Measurements from ENCODE around the gene RMI2.
A peak's percentile ranks its signal among the peaks of the same experiment; 100 is the strongest.
"Not testable (repeated sequence)": the region's sequence is repeated elsewhere in the genome, so short reads cannot be mapped to it uniquely, and the experiment has no call there.

The RMI2 gene

DNA sequence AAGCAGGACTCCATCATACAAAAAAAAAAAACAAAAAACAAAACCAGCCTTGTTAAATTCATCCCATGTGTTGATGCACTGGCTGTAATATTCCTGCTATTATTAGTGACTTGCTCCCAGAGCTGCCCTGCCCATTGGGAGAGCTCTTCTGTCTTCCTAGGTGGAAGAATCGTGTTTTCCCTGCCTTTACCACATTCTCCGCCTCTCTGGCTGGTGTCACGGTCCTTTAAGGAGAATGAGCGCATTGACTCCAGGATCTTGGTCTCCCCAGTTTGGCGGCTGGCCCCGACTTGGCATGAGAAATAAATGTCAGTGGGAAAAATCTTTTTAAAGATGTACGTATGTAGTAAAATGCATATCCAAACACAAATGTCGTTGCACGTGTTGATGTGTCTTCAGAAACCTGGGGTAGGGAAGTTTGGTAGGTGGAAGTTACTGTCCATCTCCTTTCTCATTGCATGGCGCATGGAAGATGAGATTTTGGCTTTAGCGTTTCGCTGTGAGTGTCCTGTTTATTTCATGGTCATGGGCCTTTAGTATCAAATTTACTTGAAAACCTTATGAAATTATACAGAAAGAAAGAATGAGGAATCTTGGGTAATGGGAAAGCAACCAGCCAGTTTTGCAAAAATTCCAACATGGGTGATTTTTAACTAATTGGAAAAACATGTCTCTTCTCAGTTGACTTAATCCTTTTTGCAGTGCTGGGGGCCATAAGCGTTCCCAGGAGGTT lies 15.5 kb downstream of the RMI2 start:
- TF ChIP-seq, protein P1, sequence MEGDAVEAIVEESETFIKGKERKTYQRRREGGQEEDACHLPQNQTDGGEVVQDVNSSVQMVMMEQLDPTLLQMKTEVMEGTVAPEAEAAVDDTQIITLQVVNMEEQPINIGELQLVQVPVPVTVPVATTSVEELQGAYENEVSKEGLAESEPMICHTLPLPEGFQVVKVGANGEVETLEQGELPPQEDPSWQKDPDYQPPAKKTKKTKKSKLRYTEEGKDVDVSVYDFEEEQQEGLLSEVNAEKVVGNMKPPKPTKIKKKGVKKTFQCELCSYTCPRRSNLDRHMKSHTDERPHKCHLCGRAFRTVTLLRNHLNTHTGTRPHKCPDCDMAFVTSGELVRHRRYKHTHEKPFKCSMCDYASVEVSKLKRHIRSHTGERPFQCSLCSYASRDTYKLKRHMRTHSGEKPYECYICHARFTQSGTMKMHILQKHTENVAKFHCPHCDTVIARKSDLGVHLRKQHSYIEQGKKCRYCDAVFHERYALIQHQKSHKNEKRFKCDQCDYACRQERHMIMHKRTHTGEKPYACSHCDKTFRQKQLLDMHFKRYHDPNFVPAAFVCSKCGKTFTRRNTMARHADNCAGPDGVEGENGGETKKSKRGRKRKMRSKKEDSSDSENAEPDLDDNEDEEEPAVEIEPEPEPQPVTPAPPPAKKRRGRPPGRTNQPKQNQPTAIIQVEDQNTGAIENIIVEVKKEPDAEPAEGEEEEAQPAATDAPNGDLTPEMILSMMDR (IDR thresholded peaks at IDR 0.05; ENCODE audit: extremely low read depth, insufficient read depth, missing control alignments) = no peak
- DNase-seq (ENCODE audit: low spot score) = no peak
- in situ Hi-C loops (cut with MboI; ENCODE audit: low pct_unique_long_range_greater_than_20kb, low sequenced_read_pairs, unreplicated experiment) = no loop called here

DNA sequence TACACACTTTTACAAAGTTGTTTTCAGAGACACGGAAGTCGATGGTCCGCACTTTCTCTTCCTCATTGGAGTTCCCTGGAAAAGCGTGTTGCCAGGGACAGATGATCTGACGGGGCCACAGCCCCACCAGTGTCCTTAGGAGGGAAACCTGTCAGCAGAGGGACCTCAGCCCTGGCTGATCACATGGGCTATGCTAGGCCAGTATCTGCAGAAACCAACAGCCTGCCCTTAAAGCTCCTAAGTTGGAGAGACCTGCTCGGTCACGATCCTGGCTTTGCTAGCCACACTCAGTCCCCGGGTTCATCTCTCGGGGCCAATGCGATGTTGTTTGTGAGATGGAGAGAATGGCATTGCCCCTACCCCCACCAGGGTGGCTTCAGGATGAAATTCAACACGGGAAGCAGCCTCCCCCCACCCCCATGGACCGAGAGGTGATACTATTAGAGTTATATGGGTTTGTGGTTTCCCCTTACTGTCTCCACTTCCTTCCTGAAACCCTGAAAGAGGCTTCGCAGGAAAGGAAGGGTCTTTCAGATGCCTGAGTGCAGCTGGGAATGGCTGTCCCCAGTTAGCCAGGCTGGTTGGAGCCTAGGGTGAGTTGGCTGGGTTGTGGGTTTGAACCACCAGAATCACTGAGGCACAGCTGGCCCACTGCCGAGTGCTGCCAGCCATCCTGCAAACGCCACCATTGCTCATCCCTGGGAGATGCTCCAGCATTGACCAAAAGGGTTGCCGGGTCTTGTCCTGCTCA lies 16.6 kb downstream of the RMI2 start:
- TF ChIP-seq, protein P1 (IDR thresholded peaks at IDR 0.05; ENCODE audit: extremely low read depth, insufficient read depth, missing control alignments) = no peak
- in situ Hi-C loops (cut with MboI; ENCODE audit: low pct_unique_long_range_greater_than_20kb, low sequenced_read_pairs, unreplicated experiment) = no loop called here
- peak; percentile 43 for DNase-seq (ENCODE audit: low spot score)

DNA sequence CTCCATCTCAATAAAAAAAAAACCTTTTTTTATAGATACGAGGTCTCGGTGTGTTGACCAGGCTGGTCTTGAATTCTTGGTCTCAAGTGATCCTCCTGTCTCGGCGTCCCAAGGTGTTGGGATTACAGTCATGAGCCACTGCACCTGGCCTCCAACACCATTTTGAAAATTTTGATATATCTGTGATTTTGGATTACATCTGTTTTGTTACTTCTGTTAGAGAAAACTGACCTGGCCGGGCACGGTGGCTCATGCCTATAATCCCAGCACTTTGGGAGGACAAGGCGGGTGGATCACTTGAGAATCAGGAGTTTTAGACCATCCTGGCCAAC lies 18.6 kb downstream of the RMI2 start:
- TF ChIP-seq, protein P1 (IDR thresholded peaks at IDR 0.05; ENCODE audit: extremely low read depth, insufficient read depth, missing control alignments) = no peak
- in situ Hi-C loops (cut with MboI; ENCODE audit: low pct_unique_long_range_greater_than_20kb, low sequenced_read_pairs, unreplicated experiment) = no loop called here
- DNase-seq (ENCODE audit: low spot score) = no peak

DNA sequence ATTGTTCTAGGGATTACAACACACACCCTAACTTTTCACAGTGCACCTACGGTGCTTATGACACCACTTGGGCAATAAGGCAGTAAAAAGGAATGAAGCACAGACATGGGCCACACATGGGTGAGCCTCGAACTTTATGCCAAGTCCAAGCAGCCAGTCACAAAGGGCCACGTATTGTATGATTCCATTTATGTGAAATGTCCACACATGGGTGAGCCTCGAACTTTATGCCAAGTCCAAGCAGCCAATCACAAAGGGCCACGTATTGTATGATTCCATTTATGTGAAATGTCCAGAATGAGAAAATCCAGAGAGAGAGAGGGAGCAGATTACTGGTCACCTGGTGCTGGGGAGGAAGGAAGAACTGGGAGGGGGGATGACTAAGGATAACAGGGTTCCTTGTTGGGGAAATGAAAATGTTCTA lies 22.2 kb downstream of the RMI2 start:
- in situ Hi-C loops (cut with MboI; ENCODE audit: low pct_unique_long_range_greater_than_20kb, low sequenced_read_pairs, unreplicated experiment) = no loop called here
- TF ChIP-seq, protein P1 (IDR thresholded peaks at IDR 0.05; ENCODE audit: extremely low read depth, insufficient read depth, missing control alignments) = no peak
- no peak for DNase-seq (ENCODE audit: low spot score)

DNA sequence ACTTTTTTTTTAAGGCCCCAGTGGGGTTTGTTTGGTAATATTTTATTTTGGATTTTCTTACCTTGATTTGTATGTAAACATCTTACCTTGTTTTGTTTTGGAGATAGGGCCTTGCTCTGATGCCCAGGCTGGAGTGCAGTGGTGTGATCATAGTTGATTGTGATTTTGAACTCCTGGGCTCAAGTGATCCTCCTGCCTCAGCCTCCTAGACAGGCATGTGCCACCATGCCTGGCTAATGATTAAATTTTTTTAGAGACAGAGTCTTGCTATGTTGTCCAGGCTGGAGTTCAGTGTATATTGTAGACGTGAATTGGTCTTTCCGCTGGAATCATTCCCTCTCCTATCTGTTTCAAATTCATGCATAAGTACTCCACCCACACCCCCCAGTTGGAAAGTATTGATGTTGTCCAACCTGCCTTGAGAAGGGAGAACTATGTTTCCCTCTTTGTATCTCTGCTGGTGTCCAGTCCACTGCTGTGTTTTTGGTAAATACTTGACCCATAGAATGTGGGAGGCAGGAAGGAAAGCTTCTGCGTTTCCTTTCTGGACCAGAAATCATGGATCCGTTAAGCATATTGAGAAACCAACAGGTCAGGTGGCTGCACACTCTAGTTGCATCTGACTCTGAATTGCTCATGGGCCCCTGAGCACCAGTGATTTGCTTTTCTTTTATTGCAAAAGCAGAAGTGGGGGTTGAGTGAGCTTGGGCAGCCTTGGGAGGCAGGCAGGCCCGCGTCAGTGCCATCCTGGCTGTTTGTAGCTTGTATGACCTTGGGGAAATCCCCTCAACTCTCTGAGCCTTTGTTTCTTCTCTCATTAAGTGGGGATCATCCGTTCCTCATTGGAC lies 25.0 kb downstream of the RMI2 start:
- in situ Hi-C loops (cut with MboI; ENCODE audit: low pct_unique_long_range_greater_than_20kb, low sequenced_read_pairs, unreplicated experiment) = loop anchor here (10.0 kb wide), 1 partner anchor 406 kb away; no protein-coding TSS in a partner anchor
- DNase-seq (ENCODE audit: low spot score) = no peak
- TF ChIP-seq, protein P1 (IDR thresholded peaks at IDR 0.05; ENCODE audit: extremely low read depth, insufficient read depth, missing control alignments) = no peak

DNA sequence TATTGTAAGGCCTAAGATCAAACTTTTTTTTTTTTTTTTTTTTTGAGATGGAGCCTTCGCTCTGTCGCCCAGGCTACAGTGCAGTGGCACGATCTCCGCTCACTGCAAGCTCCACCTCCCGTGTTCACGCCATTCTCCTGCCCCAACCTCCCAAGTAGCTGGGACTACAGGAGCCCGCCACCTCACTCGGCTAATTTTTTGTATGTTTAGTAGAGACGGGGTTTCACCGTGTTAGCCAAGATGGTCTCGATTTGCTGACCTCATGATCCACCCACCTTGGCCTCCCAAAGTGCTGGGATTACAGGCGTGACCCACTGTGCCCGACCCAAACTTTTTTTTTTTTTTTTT lies 25.6 kb downstream of the RMI2 start:
- in situ Hi-C loops (cut with MboI; ENCODE audit: low pct_unique_long_range_greater_than_20kb, low sequenced_read_pairs, unreplicated experiment) = loop anchor here (10.0 kb wide), 1 partner anchor 406 kb away; no protein-coding TSS in a partner anchor
- not testable (repeated sequence) for DNase-seq (ENCODE audit: low spot score)

Measured in GM13977 (cell line).